ENCODE data around the gene TBC1D14. TPM values are rescaled to one million over a fixed set of nuclear protein-coding genes. Genes with fewer than 3 reads are reported as not detected.
A peak's percentile ranks its signal among the peaks of the same experiment; 100 is the strongest.

TBC1D14 gene
- total and polyA plus RNA-seq, 9 of the 15 experiments (the other 6 are each of a cell fraction or from before 2014, with no cell fraction given), result 2.1 to 59.6 (median 44.8) TPM

- TF ChIP-seq ELK3 (CRISPR knock-in tag; IDR thresholded peaks at IDR 0.05) (no peak), MXD1 (CRISPR knock-in tag; IDR thresholded peaks at IDR 0.05; ENCODE audit: borderline replicate concordance, poor library complexity, severe bottlenecking) (no peak), ZNF347 (CRISPR knock-in tag; IDR thresholded peaks at IDR 0.05; ENCODE audit: low read depth) (no peak), MCM5 (IDR thresholded peaks at IDR 0.05; ENCODE audit: low read depth) (no peak), ELF1 (tag; IDR thresholded peaks at IDR 0.05) (peak; percentile 43; the same call in 1 of the 2 replicates), NCOA6 (IDR thresholded peaks at IDR 0.05) (no peak), LCOR (CRISPR knock-in tag; IDR thresholded peaks at IDR 0.05) (no peak), CBFA2T3 (IDR thresholded peaks at IDR 0.05) (peak; percentile 23), ZBTB40 (IDR thresholded peaks at IDR 0.05) (no peak), ZBTB40 (CRISPR knock-in tag; IDR thresholded peaks at IDR 0.05) (no peak), ZNF644 (tag; IDR thresholded peaks at IDR 0.05; ENCODE audit: low read depth) (no peak), ARNT (IDR thresholded peaks at IDR 0.05) (no peak), BRD4 (IDR thresholded peaks at IDR 0.05) (no peak), TCF7 (IDR thresholded peaks at IDR 0.05; ENCODE audit: borderline replicate concordance) (peak; percentile 97), MYC (IDR thresholded peaks at IDR 0.05; ENCODE audit: low read depth, low read length) (peak; percentile 59), MYC (CRISPR knock-in tag; IDR thresholded peaks at IDR 0.05; ENCODE audit: borderline replicate concordance, low read depth) (no peak), SMARCA4 (IDR thresholded peaks at IDR 0.05) (peak; percentile 57)
Measured at GRCh38 chr4:6892190-6892908, 17.3 kb upstream of the TBC1D14 start (continued).

Data from K562 (cell line).